ENCODE data around the gene CHAT. TPM values are rescaled to one million over a fixed set of nuclear protein-coding genes. Genes with fewer than 3 reads are reported as not detected.

CHAT gene
- total RNA-seq, 1 experiment from 2014 or later: not detected

DNA sequence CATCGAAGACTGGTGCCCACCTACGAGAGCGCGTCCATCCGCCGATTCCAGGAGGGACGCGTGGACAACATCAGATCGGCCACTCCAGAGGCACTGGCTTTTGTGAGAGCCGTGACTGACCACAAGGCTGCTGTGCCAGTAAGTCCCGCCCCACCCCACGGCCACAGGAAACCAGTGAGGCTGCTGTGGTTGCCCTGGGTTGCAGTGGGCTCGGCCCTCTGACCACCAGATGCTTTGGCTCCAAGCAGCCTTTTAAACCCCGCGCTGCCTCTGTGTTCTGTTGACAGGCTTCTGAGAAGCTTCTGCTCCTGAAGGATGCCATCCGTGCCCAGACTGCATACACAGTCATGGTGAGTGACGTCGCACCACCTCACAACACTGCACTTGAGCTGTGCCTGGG lies 41.3 kb downstream of the CHAT start:
- no peaks in the 10 kb centered on the region; the same call in 1 of the 2 replicates for H3K27me3 ChIP-seq (ENCODE audit: insufficient read depth, low read length)
- no peak overlapping the region for H3K4me2 ChIP-seq (ENCODE audit: insufficient read depth, insufficient read length, low read length)
- no peak for DNase-seq
- Mint-ChIP-seq H3K4me1 (peaks cover 3 to 8% of the 10 kb centered on the region in 2 experiments), H3K9me3 (peaks cover 13 to 18% of the 10 kb centered on the region in 2 experiments), H3K36me3 (ENCODE audit: insufficient read depth in 1 of 3, low read depth in 3 of 3) (peaks cover 0 to 10% (median 8%) of the 10 kb centered on the region in 3 experiments; a peak in 5 of 7 replicates), H3K4me3 (no peak overlapping the region), H3K27ac (no peak overlapping the region), H3K27me3 (ENCODE audit: low read depth) (peaks cover 67% of the 10 kb centered on the region)
- TF ChIP-seq, protein P1, sequence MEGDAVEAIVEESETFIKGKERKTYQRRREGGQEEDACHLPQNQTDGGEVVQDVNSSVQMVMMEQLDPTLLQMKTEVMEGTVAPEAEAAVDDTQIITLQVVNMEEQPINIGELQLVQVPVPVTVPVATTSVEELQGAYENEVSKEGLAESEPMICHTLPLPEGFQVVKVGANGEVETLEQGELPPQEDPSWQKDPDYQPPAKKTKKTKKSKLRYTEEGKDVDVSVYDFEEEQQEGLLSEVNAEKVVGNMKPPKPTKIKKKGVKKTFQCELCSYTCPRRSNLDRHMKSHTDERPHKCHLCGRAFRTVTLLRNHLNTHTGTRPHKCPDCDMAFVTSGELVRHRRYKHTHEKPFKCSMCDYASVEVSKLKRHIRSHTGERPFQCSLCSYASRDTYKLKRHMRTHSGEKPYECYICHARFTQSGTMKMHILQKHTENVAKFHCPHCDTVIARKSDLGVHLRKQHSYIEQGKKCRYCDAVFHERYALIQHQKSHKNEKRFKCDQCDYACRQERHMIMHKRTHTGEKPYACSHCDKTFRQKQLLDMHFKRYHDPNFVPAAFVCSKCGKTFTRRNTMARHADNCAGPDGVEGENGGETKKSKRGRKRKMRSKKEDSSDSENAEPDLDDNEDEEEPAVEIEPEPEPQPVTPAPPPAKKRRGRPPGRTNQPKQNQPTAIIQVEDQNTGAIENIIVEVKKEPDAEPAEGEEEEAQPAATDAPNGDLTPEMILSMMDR (conservative IDR thresholded peaks at IDR 0.05): no peak
- no peak overlapping the region for H3K9ac ChIP-seq (ENCODE audit: extremely low read depth, insufficient read length, low read length)
- no peaks in the 10 kb centered on the region for H3K4me1 ChIP-seq (ENCODE audit: insufficient read depth, low read length)
- no peaks in the 10 kb centered on the region for H3K79me2 ChIP-seq (ENCODE audit: insufficient read depth, low read length)
- H4K91ac ChIP-seq (ENCODE audit: insufficient read length, low read depth, low read length): no peak overlapping the region
- no peak overlapping the region for H3K56ac ChIP-seq (ENCODE audit: insufficient read length, low read depth, low read length)
- WGBS (ENCODE audit: extremely low coverage, insufficient read length, low lambda C conversion rate): no CpG with 5 or more reads among the region's 18 CpGs
- H3K18ac ChIP-seq (ENCODE audit: insufficient read length, low read depth, low read length): no peak overlapping the region
- no peak overlapping the region for H4K8ac ChIP-seq (replicated peaks; ENCODE audit: insufficient read length, low read depth, low read length)
- H2BK12ac ChIP-seq (ENCODE audit: insufficient read length, low read depth, low read length): no peak overlapping the region
- H2BK15ac ChIP-seq (ENCODE audit: low read depth, low read length): no peak overlapping the region
- no peak overlapping the region for H3T11ph ChIP-seq (ENCODE audit: low read length)
- no peak overlapping the region for H3K27ac ChIP-seq (ENCODE audit: insufficient read length, low read depth, low read length)
- H3K23ac ChIP-seq (ENCODE audit: insufficient read length, low read depth, low read length): no peak overlapping the region
- no peak overlapping the region for H2AK5ac ChIP-seq (ENCODE audit: insufficient read length, low read length)
- H3K79me1 ChIP-seq (ENCODE audit: insufficient read depth, low read depth, low read length, poor library complexity, severe bottlenecking): no peaks in the 10 kb centered on the region
- H2AFZ ChIP-seq (ENCODE audit: low read length): no peak overlapping the region
- no peak overlapping the region for H2BK20ac ChIP-seq (ENCODE audit: low read depth, low read length, poor library complexity, severe bottlenecking)
- no peaks in the 10 kb centered on the region for H3K9me3 ChIP-seq (ENCODE audit: control insufficient read depth, low read depth, low read length)
- H4K20me1 ChIP-seq (ENCODE audit: control insufficient read depth, insufficient read depth, insufficient read length): no peaks in the 10 kb centered on the region
- no peak overlapping the region for H2BK5ac ChIP-seq (ENCODE audit: insufficient read length, low read length)
- H3K23me2 ChIP-seq (ENCODE audit: insufficient read length, low read depth, low read length, poor library complexity, severe bottlenecking): no peaks in the 10 kb centered on the region
- H4K5ac ChIP-seq (ENCODE audit: insufficient read length, low read depth, low read length): no peak overlapping the region
- H3K14ac ChIP-seq (ENCODE audit: insufficient read depth, low read length): no peak overlapping the region
- no peak overlapping the region for H2BK120ac ChIP-seq (ENCODE audit: low read depth, low read length, poor library complexity, severe bottlenecking)
- no peak overlapping the region for H3K4ac ChIP-seq (ENCODE audit: low read depth, low read length)
